C4-2B (cell line): ENCODE measurements around the gene MFSD6L.

Experiments used
- H3K27ac ChIP-seq: fragments of 450-650 bp; 2 replicates; pipeline ENCODE4 v1.5.1; 2017
- CTCF ChIP-seq: fragments of 450-650 bp; conservative IDR thresholded peaks from 2 replicates; pipeline ENCODE4 v1.5.1; 2017; ENCODE audit warnings: mild to moderate bottlenecking
- ZFX ChIP-seq: fragments of 450-650 bp; IDR thresholded peaks from 2 replicates; pipeline ENCODE4 v1.6.1; 2017

MFSD6L gene

GRCh38 chr17:8758137-8758596 is 41.0 kb downstream of the MFSD6L start, which contains the start of gene SPDYE4:
TSS of gene SPDYE4 (minus strand) at chr17:8758546. CDS start at chr17:8758382, 164 bp downstream.
- no peak for TF ChIP-seq CTCF
- TF ChIP-seq ZFX: no peak
- H3K27ac ChIP-seq: no peak within 1 kb of the TSS

GRCh38 chr17:8757189-8757588 is 42.0 kb downstream of the MFSD6L start:
- no peak overlapping the region for H3K27ac ChIP-seq
- TF ChIP-seq CTCF: no peak
- TF ChIP-seq ZFX: no peak

DNA sequence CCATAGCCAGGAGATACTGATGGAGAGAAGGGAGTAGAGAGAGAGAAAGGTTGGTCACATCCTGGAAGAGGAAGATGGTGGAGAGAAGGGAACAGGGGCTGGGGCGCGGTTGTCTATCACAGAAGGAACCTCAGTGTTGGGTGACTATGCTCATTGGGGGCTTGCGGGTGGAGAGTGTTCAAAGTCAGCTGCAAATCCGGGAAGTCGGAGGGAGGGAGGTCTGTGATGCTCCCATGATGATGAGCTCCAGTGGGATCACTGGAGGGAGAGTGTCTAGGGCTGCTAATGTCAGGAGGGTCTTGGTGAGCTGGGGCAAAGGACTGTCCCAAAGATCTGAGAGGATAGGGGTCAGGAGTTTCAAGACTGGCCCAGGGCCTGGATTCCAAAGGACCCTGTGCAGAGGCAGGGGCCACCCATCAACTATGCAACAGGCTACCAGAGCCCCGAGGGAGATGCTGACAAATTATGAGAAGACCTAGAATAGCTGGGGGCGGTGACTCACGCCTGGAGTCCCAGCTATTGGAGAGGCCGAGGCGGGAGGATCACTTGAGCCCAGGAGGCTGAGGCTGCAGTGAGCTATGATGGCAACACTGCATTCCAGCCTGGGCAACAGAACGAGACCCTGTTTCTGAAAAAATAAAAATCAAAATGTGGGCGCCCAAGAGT is 43.4 kb downstream of the MFSD6L start:
- H3K27ac ChIP-seq: no peak overlapping the region
- no peak for TF ChIP-seq CTCF
- no peak for TF ChIP-seq ZFX

DNA sequence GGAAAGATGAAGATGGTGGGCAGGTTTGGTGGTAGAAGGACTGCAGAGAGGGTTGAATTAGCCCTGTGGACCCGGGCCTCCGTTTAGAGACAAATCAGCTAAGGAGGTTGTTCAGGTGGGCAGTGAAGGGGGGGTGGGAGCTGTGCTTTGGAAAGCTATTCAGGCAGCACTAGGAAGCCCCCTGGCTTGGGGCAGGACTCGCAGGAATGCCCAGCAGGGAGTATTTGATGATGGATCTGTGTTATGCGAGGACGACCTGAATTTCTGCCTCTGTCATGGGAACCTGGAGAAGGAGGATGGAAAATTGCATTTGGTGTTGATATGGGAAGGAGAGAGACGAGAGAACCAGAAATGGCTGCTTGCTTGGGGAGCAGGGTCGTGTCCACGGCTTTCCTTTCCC is 44.3 kb downstream of the MFSD6L start:
- TF ChIP-seq ZFX: no peak
- TF ChIP-seq CTCF: no peak
- no peak overlapping the region for H3K27ac ChIP-seq

GRCh38 chr17:8753976-8754440 is 45.2 kb downstream of the MFSD6L start:
- TF ChIP-seq CTCF (peak; percentile 85), ZFX (no peak)
- H3K27ac ChIP-seq: no peak overlapping the region

DNA sequence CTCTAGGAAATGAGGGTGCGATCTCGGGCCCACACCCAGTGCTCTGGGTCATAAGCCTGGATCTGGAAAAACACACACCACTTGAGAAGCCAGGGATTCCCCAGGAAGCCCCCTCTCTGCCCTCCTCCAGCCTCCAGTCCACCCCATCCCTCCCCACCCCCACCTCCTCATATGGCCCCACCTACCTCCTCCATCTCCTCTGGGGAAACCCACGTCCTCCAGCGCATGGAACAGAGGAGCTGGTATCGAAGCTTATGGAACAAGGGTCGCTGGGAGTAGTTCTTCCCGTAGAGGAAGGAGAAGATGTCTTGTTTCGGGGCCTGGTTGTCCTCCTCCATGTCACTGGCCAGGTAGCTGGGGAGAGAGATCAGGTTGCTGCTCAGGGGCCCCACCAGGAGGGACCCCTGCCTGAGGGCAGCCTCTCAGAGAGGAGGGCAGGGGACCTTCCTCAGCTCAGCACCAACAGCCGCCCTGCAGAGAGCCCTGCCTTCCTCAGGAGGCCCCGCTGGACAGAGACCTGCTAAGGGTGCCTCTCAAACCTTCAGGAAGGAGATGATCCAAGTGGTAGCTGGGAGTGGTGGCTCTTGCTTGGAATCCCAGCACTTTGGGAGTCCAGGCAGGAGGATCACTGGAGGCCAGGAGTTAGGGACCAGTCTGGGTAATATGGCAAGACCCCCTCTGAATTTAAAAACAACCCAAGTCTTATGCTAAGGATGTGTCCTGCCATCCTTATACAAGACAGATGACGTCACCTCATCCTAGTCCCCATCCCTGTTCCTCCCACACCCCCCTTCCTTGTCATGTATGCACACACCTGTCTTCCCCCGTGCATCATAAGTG is 45.8 kb downstream of the MFSD6L start:
- TF ChIP-seq ZFX (no peak), CTCF (no peak)
- no peak overlapping the region for H3K27ac ChIP-seq

GRCh38 chr17:8749616-8750015 is 49.5 kb downstream of the MFSD6L start:
- TF ChIP-seq ZFX (no peak), CTCF (no peak)
- no peak overlapping the region for H3K27ac ChIP-seq
